Transverse colon (tissue), 4 donors: Measurements from ENCODE around the gene RICTOR.

ENCODE experiments used
- CTCF ChIP-seq, 5 experiments: fragments of 200-600 bp in 3 of 5; fragments of 450-650 bp in 2 of 5; sonication (generic) in 3 of 5; IDR thresholded peaks; 1 replicate in 2 of 5; 2 replicates in 3 of 5; pipeline ENCODE4 v1.5.1; 2016 to 2017; ENCODE audit warnings: antibody characterized with exemption in 5 of 5, inconsistent platforms in 3 of 5, mild to moderate bottlenecking in 2 of 5, moderate library complexity in 1 of 5
- POLR2A ChIP-seq: fragments of 450-650 bp; IDR thresholded peaks from one replicate; pipeline ENCODE4 v1.6.1; 2016; ENCODE audit warnings: antibody characterized with exemption, mild to moderate bottlenecking, moderate library complexity
- POLR2AphosphoS5 ChIP-seq, 3 donors: sonication (generic); formaldehyde crosslinking; IDR thresholded peaks; one replicate each; pipeline ENCODE4 v1.6.1; 2016; ENCODE audit warnings: antibody characterized with exemption in 3 of 3

- TF ChIP-seq CTCF (IDR thresholded peaks at IDR 0.05) (no peak), POLR2AphosphoS5 (IDR thresholded peaks at IDR 0.05) (no peak), POLR2A (no peak)
These were observed 157.4 kb downstream of the RICTOR start for GRCh38 chr5:38916802-38917201.
